Fibroblast of lung (primary cell): ENCODE results near the gene NUP205. TPM values are rescaled to one million over a fixed set of nuclear protein-coding genes. Genes with fewer than 3 reads are reported as not detected.

ENCODE experiments used
- DNase-seq, 2 donors: peaks; one replicate each; pipeline versions ENCODE4 v3.0.0 to v3.0.0-alpha.2; 2010; ENCODE audit warnings: low read depth in 2 of 2
- H2AFZ ChIP-seq: 2 replicates; pipeline ENCODE4 v1.5.1; 2012; ENCODE audit warnings: low read length, control low read depth, inconsistent platforms
- H3K27ac ChIP-seq: 2 replicates; pipeline ENCODE4 v1.5.1; 2011; ENCODE audit warnings: low read length, control low read depth; ENCODE audit not compliant: insufficient read depth
- H3K27me3 ChIP-seq: 2 replicates; pipeline ENCODE4 v1.5.1; 2011; ENCODE audit warnings: mild to moderate bottlenecking, low read length; ENCODE audit not compliant: control insufficient read depth, insufficient read depth
- H3K36me3 ChIP-seq: 2 replicates; pipeline ENCODE4 v1.5.1; 2011; ENCODE audit warnings: low read length; ENCODE audit not compliant: control insufficient read depth, insufficient read depth
- H3K4me1 ChIP-seq: 2 replicates; pipeline ENCODE4 v1.5.1; 2011; ENCODE audit warnings: low read length; ENCODE audit not compliant: control insufficient read depth, insufficient read depth; ENCODE audit errors: extremely low read depth
- H3K4me2 ChIP-seq: 2 replicates; pipeline ENCODE4 v1.5.1; 2011; ENCODE audit warnings: low read length, control low read depth; ENCODE audit not compliant: insufficient read depth; ENCODE audit errors: extremely low read depth
- H3K4me3 ChIP-seq, 4 experiments: fragments of 200-600 bp in 1 of 4; sonication (generic) in 1 of 4; replicated peaks in 1 of 4; 2 replicates each; pipeline ENCODE4 v1.5.1; 2011 to 2016; ENCODE audit warnings: low read length in 4 of 4, low read depth in 3 of 4, mild to moderate bottlenecking in 3 of 4, control low read depth in 2 of 4, inconsistent platforms in 1 of 4, mixed read lengths in 1 of 4; ENCODE audit not compliant: insufficient read depth in 1 of 4; ENCODE audit errors: control extremely low read depth in 1 of 4
- H3K79me2 ChIP-seq: 2 replicates; pipeline ENCODE4 v1.5.1; 2012; ENCODE audit warnings: mild to moderate bottlenecking, low read length, inconsistent platforms; ENCODE audit not compliant: control insufficient read depth, insufficient read depth
- H3K9ac ChIP-seq: 2 replicates; pipeline ENCODE4 v1.5.1; 2011; ENCODE audit warnings: mild to moderate bottlenecking, low read length, control low read depth; ENCODE audit not compliant: insufficient read depth
- H3K9me3 ChIP-seq: 2 replicates; pipeline ENCODE4 v1.5.1; 2012; ENCODE audit warnings: low read depth, low read length; ENCODE audit not compliant: control insufficient read depth, insufficient read depth
- H4K20me1 ChIP-seq: 2 replicates; pipeline ENCODE4 v1.5.1; 2011; ENCODE audit warnings: low read length; ENCODE audit not compliant: control insufficient read depth, insufficient read depth; ENCODE audit errors: extremely low read depth
- EZH2 ChIP-seq: IDR thresholded peaks from 2 replicates; pipeline ENCODE4 v1.5.1; 2012; ENCODE audit warnings: low read length, control low read depth, mild to moderate bottlenecking; ENCODE audit errors: missing control alignments
- polyA plus RNA-seq, 2 donors: library from polyadenylated mRNA; depleted of rRNA in 1 of 2; stranded (reverse) in 1 of 2; unstranded in 1 of 2; fragments of >200 nt; gene quantifications; 2 replicates each; pipeline ENCODE4 v1.2.1, GENCODE V29; 2011 to 2012; ENCODE audit warnings: missing spikeins in 1 of 2
- total RNA-seq: library from RNA; depleted of rRNA; stranded (reverse); fragments of >200 nt; gene quantifications from 2 replicates; pipeline ENCODE4 v1.2.1, GENCODE V29; 2014
- TF ChIP-seq, protein P1 (sequence below), 2 donors: IDR thresholded peaks in 1 of 2; conservative IDR thresholded peaks in 1 of 2; 1 replicate in 1 of 2; 2 replicates in 1 of 2; pipeline ENCODE4 v1.5.1; 2011 to 2012; ENCODE audit warnings: low read length in 2 of 2, control low read depth in 1 of 2, inconsistent platforms in 1 of 2, low read depth in 1 of 2, mild to moderate bottlenecking in 1 of 2

Gene NUP205
- total and polyA plus RNA-seq, 2 donors (not counting 1 experiment from before 2014, with no cell fraction given): 28.1 to 36.7 TPM

- no peak overlapping the region for H3K4me3 ChIP-seq
- no peak overlapping the region for H3K4me2 ChIP-seq
- DNase-seq: no peak
- TF ChIP-seq EZH2: no peak
- TF ChIP-seq, protein P1, sequence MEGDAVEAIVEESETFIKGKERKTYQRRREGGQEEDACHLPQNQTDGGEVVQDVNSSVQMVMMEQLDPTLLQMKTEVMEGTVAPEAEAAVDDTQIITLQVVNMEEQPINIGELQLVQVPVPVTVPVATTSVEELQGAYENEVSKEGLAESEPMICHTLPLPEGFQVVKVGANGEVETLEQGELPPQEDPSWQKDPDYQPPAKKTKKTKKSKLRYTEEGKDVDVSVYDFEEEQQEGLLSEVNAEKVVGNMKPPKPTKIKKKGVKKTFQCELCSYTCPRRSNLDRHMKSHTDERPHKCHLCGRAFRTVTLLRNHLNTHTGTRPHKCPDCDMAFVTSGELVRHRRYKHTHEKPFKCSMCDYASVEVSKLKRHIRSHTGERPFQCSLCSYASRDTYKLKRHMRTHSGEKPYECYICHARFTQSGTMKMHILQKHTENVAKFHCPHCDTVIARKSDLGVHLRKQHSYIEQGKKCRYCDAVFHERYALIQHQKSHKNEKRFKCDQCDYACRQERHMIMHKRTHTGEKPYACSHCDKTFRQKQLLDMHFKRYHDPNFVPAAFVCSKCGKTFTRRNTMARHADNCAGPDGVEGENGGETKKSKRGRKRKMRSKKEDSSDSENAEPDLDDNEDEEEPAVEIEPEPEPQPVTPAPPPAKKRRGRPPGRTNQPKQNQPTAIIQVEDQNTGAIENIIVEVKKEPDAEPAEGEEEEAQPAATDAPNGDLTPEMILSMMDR (conservative IDR thresholded peaks at IDR 0.05 in 1 of 2, IDR thresholded peaks at IDR 0.05 in 1 of 2; ENCODE audit: low read depth in 1 of 2, low read length in 2 of 2): no peak
- no peaks in the 10 kb centered on the region for H3K36me3 ChIP-seq
- H4K20me1 ChIP-seq: no peaks in the 10 kb centered on the region
- peaks cover 61% of the 10 kb centered on the region for H3K79me2 ChIP-seq
- no peaks in the 10 kb centered on the region for H3K9me3 ChIP-seq
- no peaks in the 10 kb centered on the region for H3K27me3 ChIP-seq
- H2AFZ ChIP-seq: no peak overlapping the region
- no peak overlapping the region for H3K9ac ChIP-seq
- H3K4me1 ChIP-seq: no peaks in the 10 kb centered on the region
- H3K27ac ChIP-seq: no peak overlapping the region
These were observed 2.9 kb downstream of the NUP205 start for GRCh38 chr7:135560631-135561030.

DNA sequence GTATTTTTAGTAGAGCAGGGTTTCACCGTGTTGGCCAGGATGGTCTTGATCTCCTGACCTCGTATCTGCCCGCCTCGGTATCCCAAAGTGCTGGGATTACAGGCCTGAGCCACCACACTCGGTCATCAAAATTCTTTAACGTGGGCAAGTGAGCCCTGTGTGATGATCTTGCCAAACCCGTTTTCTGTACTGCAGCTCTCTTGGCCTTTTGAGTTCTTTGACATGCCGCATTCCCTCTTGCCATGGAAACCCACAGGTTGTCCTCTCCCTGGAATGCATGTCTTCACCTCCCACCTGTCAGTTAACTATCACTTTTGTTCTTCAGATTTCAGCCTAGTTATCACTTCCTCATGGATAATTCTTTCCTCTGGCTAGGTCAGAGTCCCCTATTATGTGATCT is 5.0 kb downstream of the NUP205 start:
- Histone ChIP-seq H3K4me3 (no peak overlapping the region), H2AFZ (no peak overlapping the region), H3K9me3 (no peaks in the 10 kb centered on the region), H3K27ac (no peak overlapping the region), H3K27me3 (no peaks in the 10 kb centered on the region), H3K36me3 (no peaks in the 10 kb centered on the region), H3K9ac (no peak overlapping the region), H3K79me2 (peaks cover 77% of the 10 kb centered on the region), H3K4me1 (no peaks in the 10 kb centered on the region), H3K4me2 (no peak overlapping the region), H4K20me1 (no peaks in the 10 kb centered on the region)
- DNase-seq: no peak
- TF ChIP-seq EZH2: no peak
- TF ChIP-seq, protein P1 (conservative IDR thresholded peaks at IDR 0.05 in 1 of 2, IDR thresholded peaks at IDR 0.05 in 1 of 2; ENCODE audit: low read depth in 1 of 2, low read length in 2 of 2): no peak

DNA sequence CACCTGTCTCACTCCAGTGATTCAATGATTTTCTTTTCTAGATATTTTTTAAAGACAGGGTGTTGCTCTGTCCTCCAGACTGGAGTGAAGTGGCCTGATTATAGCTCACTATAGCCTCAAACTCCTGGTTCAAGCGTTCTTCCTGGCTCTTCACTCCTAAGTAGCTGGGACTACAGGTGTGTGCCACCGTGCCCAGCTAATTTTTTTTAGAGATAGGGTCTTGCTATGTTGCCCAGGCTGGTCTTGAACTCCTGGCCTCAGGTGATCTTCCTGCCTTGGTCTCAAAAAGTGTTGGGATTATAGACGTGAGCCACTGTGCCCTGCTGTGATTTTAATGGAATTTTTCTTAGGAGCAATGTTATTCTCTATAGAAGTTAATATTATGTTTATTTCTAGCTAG is 14.1 kb downstream of the NUP205 start:
- Histone ChIP-seq H3K4me3 (no peak overlapping the region), H3K36me3 (peaks cover 2% of the 10 kb centered on the region)
- TF ChIP-seq, protein P1 (conservative IDR thresholded peaks at IDR 0.05 in 1 of 2, IDR thresholded peaks at IDR 0.05 in 1 of 2; ENCODE audit: low read depth in 1 of 2, low read length in 2 of 2): no peak
- no peak for TF ChIP-seq EZH2

More for the DNA sequence above, 14.1 kb downstream of the NUP205 start:
- Histone ChIP-seq H3K79me2 (peaks cover 20% of the 10 kb centered on the region), H3K27ac (no peak overlapping the region), H4K20me1 (no peaks in the 10 kb centered on the region), H3K27me3 (no peaks in the 10 kb centered on the region), H2AFZ (no peak overlapping the region), H3K4me1 (no peaks in the 10 kb centered on the region), H3K4me2 (no peak overlapping the region), H3K9me3 (no peaks in the 10 kb centered on the region), H3K9ac (no peak overlapping the region)
- DNase-seq: no peak
